BLaER1 treated with 17β-estradiol and CSF1 and Interleukin-3, amounts not matched to agents 10 nM and 100 nM (cell line): ENCODE results near the gene ADAMTSL1.

Experiments
- H3K27ac ChIP-seq, 11 experiments: shearing (Covaris generic); formaldehyde crosslinking; 2 replicates each; pipeline ENCODE4 v1.8.1; 2022
- H3K27me3 ChIP-seq, 11 experiments: shearing (Covaris generic); formaldehyde crosslinking; 2 replicates each; pipeline ENCODE4 v1.8.1; 2022
- H3K36me3 ChIP-seq, 11 experiments: shearing (Covaris generic); formaldehyde crosslinking; 2 replicates each; pipeline ENCODE4 v1.8.1; 2022
- H3K4me1 ChIP-seq, 10 experiments: shearing (Covaris generic); formaldehyde crosslinking; 2 replicates each; pipeline ENCODE4 v1.8.1; 2022
- H3K4me2 ChIP-seq, 11 experiments: shearing (Covaris generic); formaldehyde crosslinking; 2 replicates each; pipeline ENCODE4 v1.8.1; 2022
- H3K4me3 ChIP-seq, 10 experiments: shearing (Covaris generic); formaldehyde crosslinking; 2 replicates each; pipeline ENCODE4 v1.8.1; 2022
- H3K9ac ChIP-seq, 11 experiments: shearing (Covaris generic); formaldehyde crosslinking; 2 replicates each; pipeline ENCODE4 v1.8.1; 2022
- H3K9me3 ChIP-seq, 11 experiments: shearing (Covaris generic); formaldehyde crosslinking; replicated peaks in 1 of 11; 2 replicates each; pipeline ENCODE4 v1.8.1; 2022
- H4K20me1 ChIP-seq, 11 experiments: shearing (Covaris generic); formaldehyde crosslinking; 2 replicates each; pipeline ENCODE4 v1.8.1; 2022
- Cebpa-rat ChIP-seq, 11 experiments: shearing (Covaris generic); IDR thresholded peaks; 2 replicates each; pipeline ENCODE4 v1.8.1; 2022

The ADAMTSL1 gene

DNA sequence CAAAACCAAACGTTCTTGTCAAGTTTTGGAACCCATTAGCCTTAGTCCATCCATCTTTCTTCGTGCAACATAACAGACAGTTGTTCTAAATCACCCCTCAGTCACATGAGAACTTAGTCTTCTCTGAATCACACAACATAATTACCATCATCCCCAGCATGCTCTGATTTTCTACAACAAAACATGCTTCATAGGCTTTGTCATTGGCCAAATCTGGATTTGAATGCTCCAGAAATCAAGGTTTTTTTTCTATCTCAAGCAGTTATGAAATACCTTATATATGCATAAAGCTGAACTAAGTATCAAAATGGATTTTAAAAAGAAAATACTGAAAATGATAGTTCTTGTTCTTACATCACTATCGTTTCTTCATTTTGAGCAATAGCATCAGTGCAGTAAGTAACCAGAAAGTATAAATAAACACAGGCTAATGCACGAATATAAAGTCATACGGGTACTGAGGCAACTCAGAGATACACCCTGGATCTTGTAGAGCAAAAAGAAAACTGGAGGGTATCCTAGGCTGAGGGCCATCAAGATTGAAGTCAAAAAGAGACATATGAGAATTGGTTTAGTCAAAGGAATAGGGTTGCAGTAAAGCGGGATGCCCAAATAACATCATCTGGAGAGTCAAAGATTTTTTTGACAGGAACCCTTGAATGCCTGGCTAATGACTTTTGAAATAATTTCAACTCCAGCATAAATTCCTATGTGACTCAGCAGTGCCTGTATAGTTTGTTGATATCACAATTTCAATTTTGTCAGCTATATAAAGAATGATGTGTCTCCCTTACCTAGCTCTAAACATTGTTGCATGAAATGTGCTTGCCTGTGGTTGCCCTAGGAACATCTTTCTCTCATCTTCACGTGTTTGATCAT, 164.7 kb downstream of the ADAMTSL1 start:
- Histone ChIP-seq H3K4me2 (no peak overlapping the region), H3K27ac (no peak overlapping the region), H3K9ac (no peak overlapping the region), H3K27me3 (no peaks in the 10 kb centered on the region), H3K4me1 (no peaks in the 10 kb centered on the region), H3K9me3 (no peaks in the 10 kb centered on the region), H3K4me3 (no peak overlapping the region), H4K20me1 (no peaks in the 10 kb centered on the region), H3K36me3 (no peaks in the 10 kb centered on the region)
- TF ChIP-seq Cebpa-rat (IDR thresholded peaks at IDR 0.05), result no peak

DNA sequence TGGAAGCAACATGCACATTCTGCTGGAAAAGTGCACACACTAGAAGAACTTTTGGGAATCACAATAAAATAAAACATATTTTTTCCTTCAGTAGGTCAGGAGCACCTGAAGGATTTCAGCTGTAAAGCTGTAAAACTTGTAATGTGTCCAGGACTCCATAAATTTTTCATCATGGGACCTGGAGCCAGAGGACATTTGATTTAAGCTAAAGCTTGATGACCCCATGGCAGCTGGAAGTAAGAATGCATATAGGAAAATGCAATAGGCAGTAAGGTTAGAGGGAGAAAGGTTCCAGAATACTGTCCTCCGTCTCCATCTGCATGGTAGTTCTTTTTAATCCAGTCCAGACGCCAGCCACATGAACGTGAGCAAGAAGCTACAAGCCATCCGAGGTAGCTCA, 166.0 kb downstream of the ADAMTSL1 start:
- H3K27ac ChIP-seq, result no peak overlapping the region
- no peaks in the 10 kb centered on the region for H4K20me1 ChIP-seq
- no peak for TF ChIP-seq Cebpa-rat (IDR thresholded peaks at IDR 0.05)
- H3K4me3 ChIP-seq, result no peak overlapping the region
- H3K4me1 ChIP-seq, result no peaks in the 10 kb centered on the region
- H3K9me3 ChIP-seq, result no peaks in the 10 kb centered on the region
- H3K36me3 ChIP-seq, result no peaks in the 10 kb centered on the region
- H3K9ac ChIP-seq, result no peak overlapping the region
- H3K27me3 ChIP-seq, result no peaks in the 10 kb centered on the region
- no peak overlapping the region for H3K4me2 ChIP-seq

DNA sequence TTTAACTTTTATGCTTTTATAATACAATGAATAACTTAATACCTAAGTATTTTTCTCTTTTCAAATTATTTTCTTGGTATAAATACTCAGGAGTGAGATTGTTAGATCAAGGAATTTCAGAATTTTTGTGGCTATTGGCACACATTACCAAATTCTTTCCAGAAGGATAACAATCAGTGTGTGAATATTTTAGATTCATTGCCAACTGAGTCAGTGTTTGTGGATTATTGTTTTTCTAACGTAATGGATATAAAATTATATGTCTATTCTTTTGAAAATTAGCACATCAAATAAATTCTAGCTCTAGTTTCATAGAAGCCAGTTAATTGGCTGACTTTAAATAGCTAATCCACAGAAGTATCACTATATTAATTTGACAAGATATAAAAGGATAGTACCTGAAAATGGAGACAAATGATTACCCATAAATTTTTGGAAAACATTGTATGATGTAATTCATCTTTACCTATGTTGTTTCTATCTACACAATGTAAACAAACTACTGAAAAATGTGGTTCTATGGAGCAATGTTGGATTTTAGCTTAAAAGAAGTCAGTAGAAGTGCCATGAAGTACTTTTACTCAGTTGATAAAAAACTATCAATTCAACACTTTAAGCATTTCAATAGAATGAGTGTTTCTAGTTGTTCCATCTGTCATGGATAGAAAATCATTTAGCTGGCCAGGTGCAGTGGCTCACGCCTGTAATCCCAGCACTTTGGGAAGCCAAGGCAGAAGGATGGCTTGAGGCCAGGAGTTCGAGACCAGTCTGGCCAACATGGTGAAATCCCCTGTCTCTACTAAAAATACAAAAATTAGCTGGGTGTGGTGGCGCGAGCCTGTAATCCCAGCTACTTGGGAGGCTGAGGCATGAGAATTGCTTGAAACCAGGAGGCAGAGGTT, 185.1 kb downstream of the ADAMTSL1 start:
- no peaks in the 10 kb centered on the region for H3K4me1 ChIP-seq
- H3K4me2 ChIP-seq, result no peak overlapping the region
- H3K27ac ChIP-seq, result no peak overlapping the region
- TF ChIP-seq Cebpa-rat (IDR thresholded peaks at IDR 0.05), result no peak
- H3K4me3 ChIP-seq, result no peak overlapping the region
- no peak overlapping the region for H3K9ac ChIP-seq
- H4K20me1 ChIP-seq, result no peaks in the 10 kb centered on the region
- no peaks in the 10 kb centered on the region; a peak in 1 of 22 replicates for H3K9me3 ChIP-seq
- H3K36me3 ChIP-seq, result no peaks in the 10 kb centered on the region
- no peaks in the 10 kb centered on the region for H3K27me3 ChIP-seq

DNA sequence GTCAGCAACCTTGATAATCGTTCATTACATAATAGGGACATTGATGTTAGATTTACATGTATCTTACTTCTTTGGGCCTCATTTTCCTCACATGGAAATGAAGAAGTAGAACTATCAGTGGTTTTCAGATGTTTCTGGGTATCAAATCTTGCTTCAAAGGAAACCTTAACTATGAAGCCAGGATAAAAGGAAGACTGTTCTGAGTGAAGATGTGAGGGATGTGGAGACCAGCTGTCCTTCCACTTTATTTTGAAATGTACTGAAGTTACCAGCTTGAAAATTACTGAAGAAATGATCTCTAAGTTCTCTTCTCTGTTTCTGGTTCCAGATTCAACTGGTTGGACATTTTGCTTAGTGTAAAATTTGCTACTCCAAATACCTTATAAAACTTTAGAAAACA, 186.0 kb downstream of the ADAMTSL1 start:
- no peaks in the 10 kb centered on the region for H4K20me1 ChIP-seq
- H3K4me2 ChIP-seq, result no peak overlapping the region
- H3K27me3 ChIP-seq, result no peaks in the 10 kb centered on the region
- H3K27ac ChIP-seq, result no peak overlapping the region
- TF ChIP-seq Cebpa-rat (IDR thresholded peaks at IDR 0.05), result no peak
- H3K9me3 ChIP-seq, result no peaks in the 10 kb centered on the region; a peak in 1 of 22 replicates
- H3K4me3 ChIP-seq, result no peak overlapping the region
- no peaks in the 10 kb centered on the region for H3K36me3 ChIP-seq
- H3K4me1 ChIP-seq, result no peaks in the 10 kb centered on the region
- no peak overlapping the region for H3K9ac ChIP-seq

DNA sequence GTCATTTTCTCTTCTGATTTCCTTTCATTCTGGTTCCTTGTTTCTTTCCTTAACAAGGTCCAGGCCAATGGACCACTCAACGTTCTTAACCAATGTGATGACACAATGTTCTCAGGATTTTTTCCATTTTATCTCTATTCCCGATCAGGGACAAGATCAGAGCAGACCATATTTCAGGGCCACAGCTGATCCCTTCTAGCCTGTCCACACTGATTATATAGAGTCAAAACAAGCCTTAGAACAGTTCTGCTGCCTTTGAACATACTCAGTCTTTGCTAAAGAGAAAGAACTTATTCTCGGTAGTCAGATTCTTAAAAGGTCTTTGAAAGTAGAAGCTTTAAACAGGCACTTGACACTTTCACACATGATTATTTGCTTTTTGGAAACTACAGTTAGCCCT, 188.4 kb downstream of the ADAMTSL1 start:
- H3K4me3 ChIP-seq, result no peak overlapping the region
- H3K4me2 ChIP-seq, result no peak overlapping the region
- no peaks in the 10 kb centered on the region for H3K27me3 ChIP-seq
- H3K36me3 ChIP-seq, result no peaks in the 10 kb centered on the region
- no peaks in the 10 kb centered on the region; a peak in 1 of 22 replicates for H3K9me3 ChIP-seq
- no peak overlapping the region for H3K27ac ChIP-seq
- TF ChIP-seq Cebpa-rat (IDR thresholded peaks at IDR 0.05), result no peak
- H3K4me1 ChIP-seq, result no peaks in the 10 kb centered on the region
- no peak overlapping the region for H3K9ac ChIP-seq
- no peaks in the 10 kb centered on the region for H4K20me1 ChIP-seq

DNA sequence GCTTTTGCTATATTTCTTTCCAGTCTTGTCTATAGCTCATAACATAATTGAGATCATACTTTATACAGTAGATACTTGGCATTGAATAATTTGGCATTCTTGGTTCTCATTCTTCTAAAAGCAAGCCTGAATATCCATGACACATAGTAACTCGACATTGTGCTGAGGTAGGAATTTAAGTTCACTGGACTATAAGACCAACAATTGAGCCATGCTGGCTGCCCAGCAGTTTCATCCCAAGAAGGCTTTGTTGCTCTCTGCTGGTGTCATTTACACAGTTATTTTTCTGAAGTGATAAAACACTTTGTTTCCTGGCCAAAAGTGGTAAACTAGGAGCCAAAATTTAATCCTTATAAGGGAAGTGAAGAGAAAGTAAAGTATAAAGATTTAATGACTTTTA, 192.0 kb downstream of the ADAMTSL1 start:
- H4K20me1 ChIP-seq, result no peaks in the 10 kb centered on the region
- no peak overlapping the region for H3K4me2 ChIP-seq
- no peak overlapping the region for H3K4me3 ChIP-seq
- H3K27me3 ChIP-seq, result no peaks in the 10 kb centered on the region
- H3K9ac ChIP-seq, result no peak overlapping the region
- no peaks in the 10 kb centered on the region for H3K36me3 ChIP-seq
- H3K27ac ChIP-seq, result no peak overlapping the region
- no peaks in the 10 kb centered on the region for H3K9me3 ChIP-seq
- no peak for TF ChIP-seq Cebpa-rat (IDR thresholded peaks at IDR 0.05)
- H3K4me1 ChIP-seq, result no peaks in the 10 kb centered on the region

DNA sequence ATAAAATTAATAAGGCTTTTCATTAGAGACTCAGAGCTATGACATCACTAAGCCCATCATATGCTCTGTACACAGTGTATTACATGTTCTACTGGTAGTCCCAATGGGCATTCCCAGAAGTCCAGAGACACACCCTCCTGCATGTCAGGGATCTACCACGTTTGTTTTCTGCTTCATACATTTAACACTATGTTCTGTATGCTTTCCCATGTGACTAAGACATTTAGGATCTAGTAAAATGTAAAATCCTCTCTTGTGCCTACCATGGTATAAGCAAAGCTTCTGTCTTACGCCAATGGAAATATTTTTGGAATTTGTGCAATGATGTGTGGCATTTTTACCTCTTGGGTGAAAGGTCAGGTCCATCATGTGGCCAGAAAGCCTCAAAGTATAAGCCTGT, 192.4 kb downstream of the ADAMTSL1 start:
- no peaks in the 10 kb centered on the region for H4K20me1 ChIP-seq
- H3K4me1 ChIP-seq, result no peaks in the 10 kb centered on the region
- H3K9ac ChIP-seq, result no peak overlapping the region
- H3K27me3 ChIP-seq, result no peaks in the 10 kb centered on the region
- TF ChIP-seq Cebpa-rat (IDR thresholded peaks at IDR 0.05), result no peak
- H3K36me3 ChIP-seq, result no peaks in the 10 kb centered on the region
- H3K4me2 ChIP-seq, result no peak overlapping the region
- H3K27ac ChIP-seq, result no peak overlapping the region
- H3K9me3 ChIP-seq, result no peaks in the 10 kb centered on the region
- H3K4me3 ChIP-seq, result no peak overlapping the region

DNA sequence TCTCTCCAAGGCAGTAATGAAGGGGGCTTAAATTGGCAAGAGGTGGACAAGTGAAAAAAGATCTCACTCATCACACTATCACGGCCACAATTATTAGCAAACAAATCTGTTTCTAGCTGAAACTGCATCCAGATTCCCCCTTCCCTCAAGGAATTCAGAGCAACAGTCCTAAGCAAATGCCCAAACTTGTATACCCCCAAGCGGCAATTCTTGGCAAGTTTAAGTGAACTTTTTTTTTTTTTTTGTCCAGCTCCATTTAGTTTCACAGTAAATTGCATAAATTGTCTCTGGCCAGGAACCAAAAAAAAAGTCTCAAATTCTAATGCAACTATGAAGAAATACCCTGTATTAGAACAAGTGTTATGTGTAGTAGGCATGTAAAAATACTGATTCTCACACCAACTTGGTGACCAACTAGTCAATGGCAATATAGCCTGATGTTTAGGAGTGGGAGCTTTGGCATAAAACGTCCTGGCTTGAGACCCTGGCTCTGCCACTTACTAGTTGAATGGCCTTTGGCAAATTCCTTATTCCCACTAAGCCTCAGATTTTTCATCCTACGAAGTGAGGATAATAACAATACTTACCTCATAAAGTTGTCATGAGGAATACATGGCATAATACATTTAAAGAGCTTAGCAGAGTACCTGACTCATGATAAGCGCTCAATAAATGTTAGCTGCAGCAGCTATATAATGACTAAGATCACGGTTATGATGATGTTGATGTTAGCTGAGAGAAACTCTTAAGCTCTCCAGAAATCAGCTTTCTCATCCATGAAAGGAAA, 193.2 kb downstream of the ADAMTSL1 start:
- Histone ChIP-seq H3K4me2 (no peak overlapping the region), H3K9me3 (no peaks in the 10 kb centered on the region), H3K27ac (no peak overlapping the region), H3K4me1 (no peaks in the 10 kb centered on the region), H3K4me3 (no peak overlapping the region), H3K36me3 (no peaks in the 10 kb centered on the region), H3K27me3 (no peaks in the 10 kb centered on the region), H3K9ac (no peak overlapping the region), H4K20me1 (no peaks in the 10 kb centered on the region)
- TF ChIP-seq Cebpa-rat (IDR thresholded peaks at IDR 0.05), result no peak

DNA sequence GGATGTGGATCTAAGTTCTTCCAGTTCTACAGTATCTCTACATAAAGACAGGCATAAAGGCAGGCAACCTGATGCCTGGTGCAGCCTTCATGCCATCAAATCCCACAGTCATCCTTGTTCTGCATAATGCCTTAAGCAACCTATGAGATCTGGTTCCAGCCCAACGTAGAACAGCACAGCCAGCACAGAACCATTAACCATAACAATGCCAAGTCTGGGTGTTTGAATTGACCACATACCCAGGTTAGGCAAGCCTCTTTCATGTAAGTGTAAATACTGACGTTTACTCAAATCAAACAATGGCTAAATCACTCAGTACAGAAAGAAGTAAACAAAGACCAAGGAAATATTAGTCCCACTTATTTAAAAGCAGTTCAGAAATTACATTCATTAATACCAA, 195.0 kb downstream of the ADAMTSL1 start:
- H3K9ac ChIP-seq, result no peak overlapping the region
- H3K36me3 ChIP-seq, result no peaks in the 10 kb centered on the region
- H3K9me3 ChIP-seq, result no peaks in the 10 kb centered on the region
- H3K4me2 ChIP-seq, result no peak overlapping the region
- H3K27ac ChIP-seq, result no peak overlapping the region
- H4K20me1 ChIP-seq, result no peaks in the 10 kb centered on the region
- no peak for TF ChIP-seq Cebpa-rat (IDR thresholded peaks at IDR 0.05)
- no peaks in the 10 kb centered on the region for H3K27me3 ChIP-seq
- no peaks in the 10 kb centered on the region for H3K4me1 ChIP-seq
- no peak overlapping the region for H3K4me3 ChIP-seq
